ENCODE data around the gene PGGT1B. TPM values are rescaled to one million over a fixed set of nuclear protein-coding genes. Genes with fewer than 3 reads are reported as not detected.

The PGGT1B gene
- total RNA-seq (2014; rRNA removed; shearing (Covaris generic); ENCODE audit: low replicate concordance) = 26.4 and 31.7 TPM in 2 replicates

DNA sequence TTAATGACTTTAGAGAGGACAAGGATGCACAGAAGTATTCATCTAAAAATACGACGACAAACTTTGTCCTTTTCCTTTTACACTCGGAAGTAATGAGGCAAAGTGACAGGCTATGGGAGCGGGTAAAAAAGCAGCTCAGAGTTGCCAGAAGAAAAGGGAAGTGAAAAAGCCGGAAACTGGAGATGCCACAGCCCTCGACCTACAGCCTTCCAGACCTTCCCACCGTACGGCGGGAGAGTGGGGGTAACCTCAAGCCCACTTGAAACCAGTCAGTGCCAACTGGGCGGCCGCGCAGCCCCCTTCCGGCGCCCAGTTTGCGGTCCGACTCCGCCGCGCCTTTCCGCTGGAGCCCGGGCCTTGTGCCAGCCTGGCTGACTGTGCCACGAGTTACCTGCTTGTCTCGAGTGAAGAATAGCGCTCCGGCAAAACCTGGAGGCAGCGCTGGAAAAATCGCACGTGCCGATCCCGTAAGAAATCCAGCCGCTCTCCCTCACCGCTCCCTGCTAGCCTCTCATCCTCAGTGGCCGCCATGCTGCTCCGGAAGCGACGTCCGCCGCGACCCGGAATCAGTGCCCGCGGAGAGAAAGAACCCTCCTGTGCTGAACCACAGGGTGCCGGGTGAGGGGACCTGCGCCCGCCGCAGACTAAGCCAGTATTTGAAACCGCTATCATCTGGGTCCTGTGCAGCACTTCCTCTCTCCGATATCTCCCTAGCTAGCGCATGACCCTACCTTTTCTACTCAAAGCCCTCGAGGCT is at the start of gene PGGT1B:
TSS of gene PGGT1B (minus strand) at position 557 of the 757 bp plus-strand sequence. CDS start at position 531, 26 bp downstream.
- H4K20me1 ChIP-seq (ENCODE audit: insufficient read depth, low read depth, low read length) = no peaks in the 10 kb centered on the region
- H3K9me3 ChIP-seq (ENCODE audit: low read length) = no peaks in the 10 kb centered on the region
- H3K27me3 ChIP-seq (ENCODE audit: low read length) = no peaks in the 10 kb centered on the region
- H2AFZ ChIP-seq (ENCODE audit: low read length) = peak within 1 kb of the TSS; percentile 72
- H3K4me2 ChIP-seq (ENCODE audit: low read depth, low read length, poor library complexity, severe bottlenecking) = peak within 1 kb of the TSS; percentile 86
- H3K36me3 ChIP-seq (ENCODE audit: insufficient read depth, low read length) = no peaks in the 10 kb centered on the region
- DNase-seq = peak; percentile 93
- peaks cover 56% of the 10 kb centered on the region for H3K79me2 ChIP-seq (ENCODE audit: low read length)
- peak within 1 kb of the TSS; percentile 83 for H3K27ac ChIP-seq (ENCODE audit: low read length)
- peak within 1 kb of the TSS; percentile 94 for H3K4me3 ChIP-seq (ENCODE audit: low read length)
- no peaks in the 10 kb centered on the region for H3K9me2 ChIP-seq (replicated peaks; ENCODE audit: insufficient read depth, low read length)
- peak within 1 kb of the TSS; percentile 94 for H3K9ac ChIP-seq (ENCODE audit: low read length)
- peaks cover 28% of the 10 kb centered on the region for H3K4me1 ChIP-seq (ENCODE audit: low read length)

DNA sequence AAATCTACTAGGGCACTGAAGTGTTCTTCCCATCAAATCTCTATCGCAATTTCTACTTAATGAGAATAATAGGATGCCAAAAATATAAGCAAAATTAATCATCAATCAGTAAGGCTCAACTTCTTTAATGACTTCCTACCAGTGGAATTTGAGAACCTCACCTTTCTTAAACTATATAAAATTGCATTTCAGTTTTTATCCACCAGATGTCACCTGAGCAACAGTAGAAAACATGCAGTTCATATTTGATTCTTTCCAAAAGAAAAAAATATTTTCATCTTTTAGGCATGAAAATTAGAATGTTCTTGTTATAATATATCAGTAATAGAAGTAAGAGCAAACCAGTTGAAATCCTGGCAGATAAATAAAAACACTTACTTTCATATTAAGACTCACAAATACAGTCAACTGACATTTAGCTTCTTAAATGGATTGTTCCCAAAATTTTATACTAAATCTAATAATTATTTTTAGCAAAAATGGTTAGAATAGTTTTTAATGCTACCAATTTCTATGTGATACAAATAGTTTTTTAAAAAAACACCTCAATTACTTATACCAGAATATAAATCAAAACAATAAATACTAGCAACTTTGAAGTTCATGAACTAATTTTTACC is 47.2 kb upstream of the PGGT1B start:
- no peak overlapping the region for H3K9ac ChIP-seq (ENCODE audit: low read length)
- no peaks in the 10 kb centered on the region for H3K36me3 ChIP-seq (ENCODE audit: insufficient read depth, low read length)
- DNase-seq = peak; percentile 80
- H3K79me2 ChIP-seq (ENCODE audit: low read length) = no peaks in the 10 kb centered on the region
- H2AFZ ChIP-seq (ENCODE audit: low read length) = no peak overlapping the region
- H3K27me3 ChIP-seq (ENCODE audit: low read length) = no peaks in the 10 kb centered on the region
- H4K20me1 ChIP-seq (ENCODE audit: insufficient read depth, low read depth, low read length) = no peaks in the 10 kb centered on the region
- H3K4me1 ChIP-seq (ENCODE audit: low read length) = no peaks in the 10 kb centered on the region
- no peaks in the 10 kb centered on the region for H3K9me2 ChIP-seq (replicated peaks; ENCODE audit: insufficient read depth, low read length)
- no peak overlapping the region for H3K27ac ChIP-seq (ENCODE audit: low read length)
- no peak overlapping the region for H3K4me2 ChIP-seq (ENCODE audit: low read depth, low read length, poor library complexity, severe bottlenecking)
- no peak overlapping the region for H3K4me3 ChIP-seq (ENCODE audit: low read length)
- no peaks in the 10 kb centered on the region for H3K9me3 ChIP-seq (ENCODE audit: low read length)

DNA sequence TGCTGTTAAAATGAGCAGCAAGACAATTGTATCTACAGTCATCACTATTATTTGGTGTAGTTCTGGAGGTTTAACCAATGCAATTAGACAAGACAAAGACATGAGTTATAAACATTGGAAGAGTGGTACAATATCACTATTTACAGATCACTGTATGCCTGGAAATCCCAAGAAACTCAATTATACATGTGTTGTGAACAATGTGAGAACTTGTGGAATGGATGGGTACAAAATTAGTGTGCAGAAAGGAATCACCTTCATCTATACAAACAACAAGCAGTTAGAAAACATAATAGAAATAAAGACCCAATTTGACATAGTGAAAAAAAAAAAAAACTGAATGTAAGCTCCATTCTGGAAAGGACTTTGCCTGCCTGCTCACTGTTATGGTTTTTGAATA is 46.1 kb upstream of the PGGT1B start:
- H3K9ac ChIP-seq (ENCODE audit: low read length) = no peak overlapping the region
- H3K4me2 ChIP-seq (ENCODE audit: low read depth, low read length, poor library complexity, severe bottlenecking) = no peak overlapping the region
- no peaks in the 10 kb centered on the region for H3K4me1 ChIP-seq (ENCODE audit: low read length)
- no peaks in the 10 kb centered on the region for H3K27me3 ChIP-seq (ENCODE audit: low read length)
- no peak for DNase-seq
- H3K36me3 ChIP-seq (ENCODE audit: insufficient read depth, low read length) = no peaks in the 10 kb centered on the region
- no peak overlapping the region for H3K4me3 ChIP-seq (ENCODE audit: low read length)
- H3K27ac ChIP-seq (ENCODE audit: low read length) = no peak overlapping the region
- no peaks in the 10 kb centered on the region for H3K79me2 ChIP-seq (ENCODE audit: low read length)
- no peaks in the 10 kb centered on the region for H3K9me2 ChIP-seq (replicated peaks; ENCODE audit: insufficient read depth, low read length)
- H4K20me1 ChIP-seq (ENCODE audit: insufficient read depth, low read depth, low read length) = no peaks in the 10 kb centered on the region
- H3K9me3 ChIP-seq (ENCODE audit: low read length) = no peaks in the 10 kb centered on the region
- no peak overlapping the region for H2AFZ ChIP-seq (ENCODE audit: low read length)

DNA sequence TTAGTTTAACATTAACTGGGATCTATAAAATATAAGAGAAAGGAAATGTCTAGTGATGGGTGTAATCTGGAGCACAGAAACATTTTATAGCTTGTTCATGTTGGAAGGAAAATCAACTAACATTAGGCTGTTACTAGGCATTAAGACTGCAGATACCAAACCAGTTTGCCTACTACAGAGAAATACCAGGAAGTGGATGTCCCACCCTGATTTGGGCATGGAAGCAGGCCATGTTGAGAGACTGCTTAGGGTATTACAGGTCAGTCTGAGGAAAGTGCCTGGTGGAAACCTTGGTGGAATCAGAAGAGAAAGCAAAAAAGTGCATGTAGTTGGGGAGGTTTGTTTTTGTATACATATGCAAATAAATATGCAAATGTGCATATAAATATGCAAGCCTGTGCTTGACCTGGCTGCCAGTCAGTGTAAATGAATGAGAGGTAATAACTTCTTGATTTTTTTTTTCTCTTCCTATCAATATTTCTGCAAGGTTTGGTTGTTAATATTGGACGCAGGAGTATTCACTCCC is 43.4 kb upstream of the PGGT1B start:
- no peak overlapping the region for H2AFZ ChIP-seq (ENCODE audit: low read length)
- H3K4me3 ChIP-seq (ENCODE audit: low read length) = no peak overlapping the region
- no peaks in the 10 kb centered on the region for H3K36me3 ChIP-seq (ENCODE audit: insufficient read depth, low read length)
- no peaks in the 10 kb centered on the region for H3K4me1 ChIP-seq (ENCODE audit: low read length)
- H3K9ac ChIP-seq (ENCODE audit: low read length) = no peak overlapping the region
- no peaks in the 10 kb centered on the region for H3K9me3 ChIP-seq (ENCODE audit: low read length)
- H3K9me2 ChIP-seq (replicated peaks; ENCODE audit: insufficient read depth, low read length) = no peaks in the 10 kb centered on the region
- H3K27me3 ChIP-seq (ENCODE audit: low read length) = no peaks in the 10 kb centered on the region
- H3K79me2 ChIP-seq (ENCODE audit: low read length) = no peaks in the 10 kb centered on the region
- H3K27ac ChIP-seq (ENCODE audit: low read length) = no peak overlapping the region
- no peak overlapping the region for H3K4me2 ChIP-seq (ENCODE audit: low read depth, low read length, poor library complexity, severe bottlenecking)
- H4K20me1 ChIP-seq (ENCODE audit: insufficient read depth, low read depth, low read length) = no peaks in the 10 kb centered on the region
- DNase-seq = no peak

DNA sequence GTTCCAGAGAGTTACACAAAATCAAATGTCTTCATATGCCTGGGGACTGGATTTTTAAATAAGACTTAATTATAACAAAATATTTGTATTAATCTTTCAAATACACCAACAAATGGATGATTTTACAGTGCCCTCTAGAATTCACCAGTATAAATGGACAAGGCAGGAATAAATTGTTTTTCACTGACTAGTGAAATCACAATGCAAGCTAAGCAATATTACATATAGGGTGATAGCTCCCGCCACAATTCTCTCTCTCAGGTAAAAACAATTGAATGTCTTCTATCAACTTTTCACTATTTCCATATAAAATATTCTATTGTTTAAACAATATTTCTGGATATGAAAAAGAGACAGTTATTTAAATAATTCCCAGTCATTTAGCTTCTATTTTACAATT is 41.8 kb upstream of the PGGT1B start:
- H3K27ac ChIP-seq (ENCODE audit: low read length) = no peak overlapping the region
- H3K79me2 ChIP-seq (ENCODE audit: low read length) = no peaks in the 10 kb centered on the region

DNA sequence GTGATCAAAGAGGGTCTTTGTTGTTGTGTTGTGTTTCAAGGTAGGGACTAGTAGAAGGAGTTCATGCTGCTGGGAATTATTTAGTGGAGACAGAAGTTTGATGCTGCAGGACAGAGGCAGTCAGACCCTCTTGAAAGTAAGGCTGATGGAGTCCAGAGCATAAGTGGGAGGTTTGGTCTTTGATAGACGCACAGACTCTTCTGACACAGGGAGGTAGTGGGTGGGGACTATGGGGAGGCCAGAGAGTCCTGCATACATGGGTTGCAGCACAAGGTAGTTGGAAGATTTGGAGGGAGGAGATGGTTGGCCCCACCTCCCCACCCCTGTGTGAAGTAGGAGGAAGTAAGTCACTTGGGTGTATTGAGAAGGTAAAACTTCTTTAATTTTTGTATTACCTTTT is 36.1 kb upstream of the PGGT1B start:
- Histone ChIP-seq H3K79me2 (ENCODE audit: low read length) (no peaks in the 10 kb centered on the region), H3K9me2 (replicated peaks; ENCODE audit: insufficient read depth, low read length) (no peaks in the 10 kb centered on the region), H3K27me3 (ENCODE audit: low read length) (no peaks in the 10 kb centered on the region), H3K9me3 (ENCODE audit: low read length) (no peaks in the 10 kb centered on the region), H3K27ac (ENCODE audit: low read length) (no peak overlapping the region), H3K4me1 (ENCODE audit: low read length) (peaks cover 13% of the 10 kb centered on the region), H3K4me3 (ENCODE audit: low read length) (no peak overlapping the region), H2AFZ (ENCODE audit: low read length) (no peak overlapping the region), H3K9ac (ENCODE audit: low read length) (no peak overlapping the region), H3K4me2 (ENCODE audit: low read depth, low read length, poor library complexity, severe bottlenecking) (no peak overlapping the region), H4K20me1 (ENCODE audit: insufficient read depth, low read depth, low read length) (no peaks in the 10 kb centered on the region), H3K36me3 (ENCODE audit: insufficient read depth, low read length) (no peaks in the 10 kb centered on the region)
- no peak for DNase-seq

More for the DNA sequence above, 41.8 kb upstream of the PGGT1B start:
- Histone ChIP-seq H4K20me1 (ENCODE audit: insufficient read depth, low read depth, low read length) (no peaks in the 10 kb centered on the region), H3K9me2 (replicated peaks; ENCODE audit: insufficient read depth, low read length) (no peaks in the 10 kb centered on the region), H3K4me3 (ENCODE audit: low read length) (no peak overlapping the region), H3K4me1 (ENCODE audit: low read length) (no peaks in the 10 kb centered on the region), H2AFZ (ENCODE audit: low read length) (no peak overlapping the region), H3K9ac (ENCODE audit: low read length) (no peak overlapping the region), H3K9me3 (ENCODE audit: low read length) (no peaks in the 10 kb centered on the region), H3K27me3 (ENCODE audit: low read length) (no peaks in the 10 kb centered on the region), H3K4me2 (ENCODE audit: low read depth, low read length, poor library complexity, severe bottlenecking) (no peak overlapping the region), H3K36me3 (ENCODE audit: insufficient read depth, low read length) (no peaks in the 10 kb centered on the region)
- DNase-seq = no peak

DNA sequence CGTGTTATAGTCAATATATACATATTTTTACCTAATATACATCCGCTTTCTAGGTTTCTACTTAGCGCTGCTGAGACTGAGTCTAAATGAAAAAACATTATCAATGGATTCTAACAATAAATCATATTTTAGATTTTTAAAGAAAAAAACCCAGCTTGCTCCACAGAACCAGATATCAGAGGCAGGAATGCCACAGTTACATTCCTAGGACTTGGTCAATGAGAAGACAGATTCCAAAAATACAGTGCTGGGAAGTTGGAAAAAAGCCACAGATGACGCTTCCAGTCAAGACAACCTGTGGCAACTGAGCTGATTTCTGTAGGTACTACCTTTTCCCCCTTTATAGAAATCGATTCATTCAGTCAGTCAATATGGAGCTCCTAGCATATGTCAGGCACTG is 34.4 kb upstream of the PGGT1B start:
- peak overlapping the region; percentile 53 for H3K9ac ChIP-seq (ENCODE audit: low read length)
- no peaks in the 10 kb centered on the region for H3K27me3 ChIP-seq (ENCODE audit: low read length)
- peaks cover 5% of the 10 kb centered on the region for H3K9me3 ChIP-seq (ENCODE audit: low read length)
- no peaks in the 10 kb centered on the region for H3K79me2 ChIP-seq (ENCODE audit: low read length)
- H3K27ac ChIP-seq (ENCODE audit: low read length) = no peak overlapping the region
- H4K20me1 ChIP-seq (ENCODE audit: insufficient read depth, low read depth, low read length) = no peaks in the 10 kb centered on the region
- H3K4me2 ChIP-seq (ENCODE audit: low read depth, low read length, poor library complexity, severe bottlenecking) = peak overlapping the region; percentile 84
- H3K9me2 ChIP-seq (replicated peaks; ENCODE audit: insufficient read depth, low read length) = no peaks in the 10 kb centered on the region
- peak overlapping the region; percentile 65 for H3K4me3 ChIP-seq (ENCODE audit: low read length)
- peaks cover 13% of the 10 kb centered on the region for H3K4me1 ChIP-seq (ENCODE audit: low read length)
- H2AFZ ChIP-seq (ENCODE audit: low read length) = no peak overlapping the region
- DNase-seq = no peak
- H3K36me3 ChIP-seq (ENCODE audit: insufficient read depth, low read length) = no peaks in the 10 kb centered on the region

Measured in Karpas-422 (cell line).